Endothelial cell of umbilical vein (primary cell): ENCODE data around the gene ATP1B4. TPM values are rescaled to one million over a fixed set of nuclear protein-coding genes. Genes with fewer than 3 reads are reported as not detected.
"Not testable (repeated sequence)": the region's sequence is repeated elsewhere in the genome, so short reads cannot be mapped to it uniquely, and the experiment has no call there.

Experiments used
- BruUV-seq: library from RNA; stranded (reverse); fragments of 400-500 nt; replicated peaks from 2 replicates; lab custom pipeline; 2021; lab: Mats Ljungman, UMichigan
- CTCF ChIA-PET: fragments of 300-600, 350-600 bp; sonication (Branson Sonifier 250); formaldehyde crosslinking; loops from one replicate; lab custom pipeline; 2021; ENCODE audit warnings: antibody characterized with exemption, inconsistent platforms; lab: Charles Lee
- POLR2A ChIA-PET: fragments of 300-600, 350-600 bp; sonication (Branson Sonifier 250); formaldehyde crosslinking; loops from one replicate; lab custom pipeline; 2021; ENCODE audit warnings: antibody characterized with exemption, inconsistent platforms; lab: Charles Lee
- DNase-seq: peaks from one replicate; pipeline ENCODE4 v3.0.0-alpha.2; 2011; ENCODE audit warnings: low read depth, low spot score
- FAIRE-seq: peaks from 2 replicates; lab custom pipeline; 2011; peaks lifted over from hg19 to GRCh38; lab: Jason Lieb, UNC
- H2AFZ ChIP-seq: 2 replicates; pipeline ENCODE4 v1.6.0; 2012; ENCODE audit warnings: low read depth, low read length, control low read depth, inconsistent platforms
- H3K27ac ChIP-seq: 2 replicates; pipeline ENCODE4 v1.5.1; 2011; ENCODE audit warnings: low read depth, mild to moderate bottlenecking, control low read depth, low read length, moderate library complexity; ENCODE audit not compliant: insufficient read depth
- H3K27me3 ChIP-seq, 2 experiments: 2 replicates each; pipeline versions ENCODE4 v1.6.0 to v1.6.1; 2011; ENCODE audit warnings: low read length in 2 of 2, mixed read lengths in 1 of 2; ENCODE audit not compliant: control insufficient read depth in 2 of 2, insufficient read depth in 2 of 2
- H3K36me3 ChIP-seq, 2 experiments: 2 replicates in 1 of 2; 3 replicates in 1 of 2; pipeline ENCODE4 v1.5.1; 2011; ENCODE audit warnings: low read length in 2 of 2, mild to moderate bottlenecking in 1 of 2, moderate library complexity in 1 of 2; ENCODE audit not compliant: control insufficient read depth in 2 of 2, insufficient read depth in 2 of 2; ENCODE audit errors: extremely low read depth in 1 of 2
- H3K4me1 ChIP-seq: 3 replicates; pipeline ENCODE4 v1.5.1; 2011; ENCODE audit warnings: mild to moderate bottlenecking, low read length; ENCODE audit not compliant: control insufficient read depth, insufficient read depth; ENCODE audit errors: extremely low read depth
- H3K4me2 ChIP-seq: 2 replicates; pipeline ENCODE4 v1.6.1; 2011; ENCODE audit warnings: low read length, control low read depth, mixed read lengths; ENCODE audit not compliant: insufficient read depth
- H3K4me3 ChIP-seq, 3 experiments: fragments of 200-600 bp in 1 of 3; sonication (generic), shearing (Covaris generic) in 1 of 3; replicated peaks in 1 of 3; 2 replicates each; pipeline ENCODE4 v1.5.1; 2011 to 2016; ENCODE audit warnings: control low read depth in 3 of 3, low read length in 3 of 3, mild to moderate bottlenecking in 2 of 3, inconsistent platforms in 1 of 3, low read depth in 1 of 3, moderate library complexity in 1 of 3; ENCODE audit not compliant: insufficient read depth in 1 of 3
- H3K79me2 ChIP-seq: 2 replicates; pipeline ENCODE4 v1.6.0; 2012; ENCODE audit warnings: low read length, inconsistent platforms; ENCODE audit not compliant: control insufficient read depth, insufficient read depth
- H3K9ac ChIP-seq: replicated peaks from 2 replicates; pipeline ENCODE3; 2011; ENCODE audit warnings: low read length, control low read depth; ENCODE audit not compliant: insufficient read depth; ENCODE audit errors: extremely low read depth
- H3K9me1 ChIP-seq: replicated peaks from 3 replicates; pipeline ENCODE4 v1.6.0; 2011; ENCODE audit warnings: mild to moderate bottlenecking, low read length; ENCODE audit not compliant: control insufficient read depth, insufficient read depth; ENCODE audit errors: extremely low read depth
- H3K9me3 ChIP-seq: replicated peaks from 2 replicates; pipeline ENCODE4 v1.5.1; 2012; ENCODE audit warnings: low read length, inconsistent platforms; ENCODE audit not compliant: control insufficient read depth, insufficient read depth
- H4K20me1 ChIP-seq: replicated peaks from 2 replicates; pipeline ENCODE3; 2011; ENCODE audit warnings: mild to moderate bottlenecking, low read length; ENCODE audit not compliant: control insufficient read depth, insufficient read depth; ENCODE audit errors: extremely low read depth
- EZH2 ChIP-seq: IDR thresholded peaks from 2 replicates; pipeline ENCODE4 v1.6.1; 2012; ENCODE audit warnings: borderline replicate concordance, low read depth, mild to moderate bottlenecking, moderate library complexity, low read length, inconsistent platforms; ENCODE audit not compliant: severe bottlenecking
- GATA2 ChIP-seq: IDR thresholded peaks from 2 replicates; pipeline ENCODE4 v1.7.0; 2011; ENCODE audit warnings: low read depth, mild to moderate bottlenecking, moderate library complexity, mixed read lengths, low read length; ENCODE audit not compliant: insufficient read length, insufficient read depth
- JUN ChIP-seq: IDR thresholded peaks from 2 replicates; pipeline ENCODE4 v1.6.1; 2011; ENCODE audit warnings: borderline replicate concordance, low read depth; ENCODE audit not compliant: insufficient read length, insufficient read depth
- MAX ChIP-seq: IDR thresholded peaks from 2 replicates; pipeline ENCODE4 v1.6.1; 2011; ENCODE audit not compliant: insufficient read depth, insufficient read length
- MYC ChIP-seq: IDR thresholded peaks from one replicate; pipeline ENCODE4 v1.6.1; 2011; ENCODE audit warnings: mild to moderate bottlenecking, low read depth, low read length
- dilution Hi-C: fragments of 300-500 bp; cut with MboI; formaldehyde crosslinking; loops from one replicate; pipeline ENCODE4 v1.15.0; 2019; ENCODE audit warnings: low sequenced_read_pairs; ENCODE audit not compliant: extremely low pct_ligation_motif_present
- intact Hi-C: fragments of 100-400 bp; cut with micrococcal nuclease; formaldehyde crosslinking; loops from one replicate; pipeline ENCODE4 v1.10.0; 2022
- polyA plus RNA-seq, 4 experiments: library from polyadenylated mRNA; depleted of rRNA in 3 of 4; stranded (reverse) in 3 of 4; unstranded in 1 of 4; fragments of >200 nt; gene quantifications; 2 replicates each; pipeline versions ENCODE4 v1.2.1 to v1.2.3, GENCODE V29; 2011 to 2012; ENCODE audit warnings: missing spikeins in 1 of 4
- total RNA-seq: library from RNA; stranded (reverse); gene quantifications from 2 replicates; pipeline ENCODE4 v1.2.3, GENCODE V29; 2021

ATP1B4 gene
- total and polyA plus RNA-seq, 2 donors (not counting 3 experiments of a cell fraction or from before 2014, with no cell fraction given): not detected

DNA sequence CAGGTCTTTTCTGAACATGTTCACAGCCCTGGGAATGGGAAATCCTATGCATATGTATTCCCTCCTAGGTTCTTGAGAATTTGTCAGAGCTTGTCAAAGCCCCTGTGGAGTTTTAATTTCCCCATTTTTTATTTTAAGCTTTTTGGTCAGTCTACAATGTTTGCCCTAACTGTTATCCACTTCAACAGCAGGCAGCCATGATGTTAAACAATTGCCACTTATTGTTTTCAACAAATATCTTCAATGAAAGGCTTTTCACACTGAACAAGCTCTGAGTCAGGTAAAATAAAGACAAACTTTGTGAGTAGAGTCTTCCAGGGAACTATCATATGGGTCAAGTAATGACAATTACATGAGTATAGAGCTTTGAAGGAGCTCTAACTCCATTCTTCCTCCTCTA is 25.0 kb upstream of the ATP1B4 start:
- no peak for FAIRE-seq
- no TSS peak for BruUV-seq
- Histone ChIP-seq H3K27me3 (no peaks in the 10 kb centered on the region), H3K4me2 (no peak overlapping the region), H3K4me3 (no peak overlapping the region), H4K20me1 (no peaks in the 10 kb centered on the region), H3K4me1 (no peaks in the 10 kb centered on the region), H3K9me1 (no peaks in the 10 kb centered on the region), H3K9ac (no peak overlapping the region), H3K27ac (no peak overlapping the region), H2AFZ (no peak overlapping the region), H3K79me2 (no peaks in the 10 kb centered on the region), H3K9me3 (no peaks in the 10 kb centered on the region), H3K36me3 (no peaks in the 10 kb centered on the region)
- ChIA-PET CTCF (no interaction called here), POLR2A (no interaction called here)
- intact Hi-C loops (no loop called here), dilution Hi-C loops (no loop called here)
- TF ChIP-seq MAX (no peak), MYC (no peak), JUN (no peak), EZH2 (no peak), GATA2 (no peak)
- DNase-seq: no peak

GRCh38 chrX:120344566-120344965 is 17.3 kb upstream of the ATP1B4 start:
- intact Hi-C loops, H3K9ac ChIP-seq, H3K27ac ChIP-seq, H3K4me2 ChIP-seq, H3K36me3 ChIP-seq, FAIRE-seq, BruUV-seq, H3K9me3 ChIP-seq, POLR2A ChIA-PET, DNase-seq, dilution Hi-C loops, CTCF ChIA-PET, H4K20me1 ChIP-seq, H3K4me1 ChIP-seq, H3K27me3 ChIP-seq, H2AFZ ChIP-seq, H3K4me3 ChIP-seq, H3K9me1 ChIP-seq, H3K79me2 ChIP-seq: not testable (repeated sequence)
